GM23248 (cell line): Measurements from ENCODE around the gene ENTPD8.

Source experiments
- EZH2 ChIP-seq: fragments of 200-600 bp; sonication (generic); IDR thresholded peaks from 2 replicates; pipeline ENCODE4 v1.6.1; 2018; ENCODE audit warnings: antibody characterized with exemption, mild to moderate bottlenecking; ENCODE audit not compliant: insufficient read depth, poor library complexity, severe bottlenecking
- EZH2phosphoT487 ChIP-seq: fragments of 200-600 bp; sonication (generic); IDR thresholded peaks from 2 replicates; pipeline ENCODE4 v1.6.1; 2018; ENCODE audit warnings: antibody characterized with exemption, moderate library complexity, mild to moderate bottlenecking, low read depth; ENCODE audit not compliant: insufficient read depth

- TF ChIP-seq EZH2phosphoT487 (no peak), EZH2 (no peak)
Measured at GRCh38 chr9:137458194-137459151, 17.3 kb upstream of the ENTPD8 start.
